GM12865 (cell line): Measurements from ENCODE around the gene ICAM1.

ENCODE experiments used
- DNase-seq: peaks from one replicate; pipeline ENCODE4 v3.0.0; 2010; ENCODE audit warnings: low read depth
- H3K4me3 ChIP-seq: 2 replicates; pipeline ENCODE4 v1.5.1; 2011; ENCODE audit warnings: mild to moderate bottlenecking, low read depth, low read length, control low read depth
- TF ChIP-seq, protein P1 (sequence below): IDR thresholded peaks from 2 replicates; pipeline ENCODE4 v1.5.1; 2011; ENCODE audit warnings: low read length, control low read depth, low read depth, inconsistent platforms; ENCODE audit not compliant: insufficient read depth; ENCODE audit errors: missing control alignments

The ICAM1 gene

DNA sequence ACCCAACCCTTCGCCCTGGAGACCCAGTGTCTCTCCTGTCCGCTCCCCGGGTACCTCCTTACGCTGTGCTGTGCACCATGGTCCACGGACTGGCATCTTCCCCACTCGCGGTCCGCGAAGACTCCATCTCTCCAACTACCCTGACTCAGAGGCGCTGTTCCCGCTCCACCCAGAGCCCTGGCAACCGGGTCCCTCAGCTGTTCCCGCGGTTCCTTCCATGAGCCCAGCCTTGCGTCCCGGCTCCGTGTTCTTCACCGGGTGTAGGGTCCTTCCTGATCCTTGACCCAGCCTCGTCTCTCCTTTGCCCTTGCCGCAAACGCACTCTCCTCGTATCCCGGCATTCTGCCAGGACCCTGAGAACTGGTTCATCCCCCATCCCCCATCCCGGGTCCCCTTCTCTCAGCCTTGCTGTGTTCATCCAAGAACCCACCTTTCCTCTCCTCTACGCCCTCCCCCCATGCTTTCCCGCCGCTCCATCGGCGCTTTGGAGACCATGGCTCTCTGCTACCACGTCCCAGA is 19.5 kb downstream of the ICAM1 start:
- TF ChIP-seq, protein P1, sequence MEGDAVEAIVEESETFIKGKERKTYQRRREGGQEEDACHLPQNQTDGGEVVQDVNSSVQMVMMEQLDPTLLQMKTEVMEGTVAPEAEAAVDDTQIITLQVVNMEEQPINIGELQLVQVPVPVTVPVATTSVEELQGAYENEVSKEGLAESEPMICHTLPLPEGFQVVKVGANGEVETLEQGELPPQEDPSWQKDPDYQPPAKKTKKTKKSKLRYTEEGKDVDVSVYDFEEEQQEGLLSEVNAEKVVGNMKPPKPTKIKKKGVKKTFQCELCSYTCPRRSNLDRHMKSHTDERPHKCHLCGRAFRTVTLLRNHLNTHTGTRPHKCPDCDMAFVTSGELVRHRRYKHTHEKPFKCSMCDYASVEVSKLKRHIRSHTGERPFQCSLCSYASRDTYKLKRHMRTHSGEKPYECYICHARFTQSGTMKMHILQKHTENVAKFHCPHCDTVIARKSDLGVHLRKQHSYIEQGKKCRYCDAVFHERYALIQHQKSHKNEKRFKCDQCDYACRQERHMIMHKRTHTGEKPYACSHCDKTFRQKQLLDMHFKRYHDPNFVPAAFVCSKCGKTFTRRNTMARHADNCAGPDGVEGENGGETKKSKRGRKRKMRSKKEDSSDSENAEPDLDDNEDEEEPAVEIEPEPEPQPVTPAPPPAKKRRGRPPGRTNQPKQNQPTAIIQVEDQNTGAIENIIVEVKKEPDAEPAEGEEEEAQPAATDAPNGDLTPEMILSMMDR = no peak
- DNase-seq = no peak
- H3K4me3 ChIP-seq = peak overlapping the region; percentile 75

GRCh38 chr19:10290876-10291553 is 20.1 kb downstream of the ICAM1 start:
- H3K4me3 ChIP-seq = peak overlapping the region; percentile 75
- TF ChIP-seq, protein P1 = no peak
- DNase-seq = peak; percentile 69

DNA sequence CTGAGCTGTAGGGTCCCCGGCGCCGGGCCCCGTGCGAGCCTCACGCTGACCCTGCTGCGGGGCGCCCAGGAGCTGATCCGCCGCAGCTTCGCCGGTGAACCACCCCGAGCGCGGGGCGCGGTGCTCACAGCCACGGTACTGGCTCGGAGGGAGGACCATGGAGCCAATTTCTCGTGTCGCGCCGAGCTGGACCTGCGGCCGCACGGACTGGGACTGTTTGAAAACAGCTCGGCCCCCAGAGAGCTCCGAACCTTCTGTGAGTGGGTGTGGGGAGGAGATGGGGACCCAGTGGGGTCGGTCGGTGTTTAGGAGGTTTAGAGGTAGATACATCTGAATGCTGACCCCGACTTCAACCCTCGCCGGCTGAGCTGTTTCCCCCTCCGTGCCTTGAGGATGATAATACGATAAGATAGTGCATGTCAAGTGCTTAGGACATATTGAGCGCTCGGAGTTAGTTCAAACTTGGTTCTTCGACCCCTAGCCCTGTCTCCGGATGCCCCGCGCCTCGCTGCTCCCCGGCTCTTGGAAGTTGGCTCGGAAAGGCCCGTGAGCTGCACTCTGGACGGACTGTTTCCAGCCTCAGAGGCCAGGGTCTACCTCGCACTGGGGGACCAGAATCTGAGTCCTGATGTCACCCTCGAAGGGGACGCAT is 20.8 kb downstream of the ICAM1 start:
- peak overlapping the region; percentile 75 for H3K4me3 ChIP-seq
- TF ChIP-seq, protein P1 = no peak
- DNase-seq = no peak

- peak; percentile 95 for DNase-seq
These were observed 21.4 kb downstream of the ICAM1 start for GRCh38 chr19:10292206-10292788.

DNA sequence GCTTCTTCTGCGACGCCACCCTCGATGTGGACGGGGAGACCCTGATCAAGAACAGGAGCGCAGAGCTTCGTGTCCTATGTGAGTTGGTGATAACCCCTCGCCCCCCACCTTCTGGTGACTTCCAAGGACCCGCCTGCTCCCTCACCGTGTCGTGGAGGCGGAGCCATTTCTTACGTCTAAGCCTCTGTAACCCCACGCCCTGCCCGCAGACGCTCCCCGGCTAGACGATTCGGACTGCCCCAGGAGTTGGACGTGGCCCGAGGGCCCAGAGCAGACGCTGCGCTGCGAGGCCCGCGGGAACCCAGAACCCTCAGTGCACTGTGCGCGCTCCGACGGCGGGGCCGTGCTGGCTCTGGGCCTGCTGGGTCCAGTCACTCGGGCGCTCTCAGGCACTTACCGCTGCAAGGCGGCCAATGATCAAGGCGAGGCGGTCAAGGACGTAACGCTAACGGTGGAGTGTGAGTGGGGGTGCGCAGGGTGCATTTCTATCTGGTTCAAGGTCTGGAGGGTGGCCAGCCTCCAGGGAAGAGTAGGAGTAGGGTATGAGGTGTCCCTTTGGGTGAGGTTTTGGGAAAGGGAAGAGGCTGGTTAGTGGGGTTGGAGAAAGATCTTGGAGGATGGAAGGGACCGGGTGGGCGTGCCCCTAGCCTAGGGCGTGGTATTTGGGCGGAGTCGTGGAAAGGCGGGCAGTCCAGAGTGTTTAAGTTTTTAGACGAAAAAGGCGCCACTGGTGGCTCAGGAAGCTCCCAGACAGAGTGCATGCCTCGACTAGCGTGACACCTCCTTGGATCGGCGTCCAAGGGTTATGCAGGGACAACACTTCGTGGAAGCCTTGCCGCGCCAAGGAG is 22.1 kb downstream of the ICAM1 start:
- TF ChIP-seq, protein P1 = no peak
- peak overlapping the region; percentile 37 for H3K4me3 ChIP-seq
- no peak for DNase-seq

More at GRCh38 chr19:10292206-10292788, 21.4 kb downstream of the ICAM1 start:
- peak overlapping the region; percentile 75 for H3K4me3 ChIP-seq
- TF ChIP-seq, protein P1 = no peak

DNA sequence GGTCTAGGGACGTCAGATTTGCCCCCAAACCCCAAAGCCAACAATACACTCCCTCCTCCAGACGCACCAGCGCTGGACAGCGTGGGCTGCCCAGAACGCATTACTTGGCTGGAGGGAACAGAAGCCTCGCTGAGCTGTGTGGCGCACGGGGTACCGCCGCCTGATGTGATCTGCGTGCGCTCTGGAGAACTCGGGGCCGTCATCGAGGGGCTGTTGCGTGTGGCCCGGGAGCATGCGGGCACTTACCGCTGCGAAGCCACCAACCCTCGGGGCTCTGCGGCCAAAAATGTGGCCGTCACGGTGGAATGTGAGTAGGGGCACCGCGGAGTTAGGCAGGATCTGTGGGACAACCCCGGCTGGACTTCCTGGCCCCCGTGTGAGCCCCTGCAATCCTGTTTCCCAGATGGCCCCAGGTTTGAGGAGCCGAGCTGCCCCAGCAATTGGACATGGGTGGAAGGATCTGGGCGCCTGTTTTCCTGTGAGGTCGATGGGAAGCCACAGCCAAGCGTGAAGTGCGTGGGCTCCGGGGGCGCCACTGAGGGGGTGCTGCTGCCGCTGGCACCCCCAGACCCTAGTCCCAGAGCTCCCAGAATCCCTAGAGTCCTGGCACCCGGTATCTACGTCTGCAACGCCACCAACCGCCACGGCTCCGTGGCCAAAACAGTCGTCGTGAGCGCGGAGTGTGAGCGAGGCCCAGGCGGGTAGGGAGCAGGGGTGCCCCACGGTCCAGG is 22.9 kb downstream of the ICAM1 start:
- DNase-seq = no peak
- TF ChIP-seq, protein P1 = no peak
- H3K4me3 ChIP-seq = no peak overlapping the region
